Activated naive CD4-positive, alpha-beta T cell treated with anti-CD3 and anti-CD28 coated beads, Interleukin-2, amount 50 U/mL, for 72 hours (primary cell): ENCODE data around the gene PHC1. TPM values are rescaled to one million over a fixed set of nuclear protein-coding genes. Genes with fewer than 3 reads are reported as not detected.

Experiments
- ATAC-seq, 2 donors: fragments of 150-1000 bp; cut with Tn5 transposase; 2 replicates each; pipeline ENCODE4 v1.10.0; 2021; ENCODE audit warnings: mild to moderate bottlenecking in 2 of 2, moderate library complexity in 2 of 2
- DNase-seq, 2 donors: peaks; one replicate each; pipeline ENCODE4 v3.0.0; 2021 to 2022; ENCODE audit warnings: low spot score in 2 of 2
- H3K27ac Mint-ChIP-seq, 2 donors: one replicate each; pipeline ENCODE4 v1.8.0; 2022; ENCODE audit warnings: mild to moderate bottlenecking in 2 of 2, mixed read lengths in 2 of 2
- H3K36me3 Mint-ChIP-seq, 2 donors: one replicate each; pipeline ENCODE4 v1.8.0; 2022; ENCODE audit warnings: mixed read lengths in 2 of 2
- H3K9me3 Mint-ChIP-seq, 2 donors: one replicate each; pipeline ENCODE4 v1.8.0; 2022; ENCODE audit warnings: mixed read lengths in 2 of 2
- total RNA-seq, 2 donors: library from RNA; stranded (reverse); gene quantifications; one replicate each; pipeline ENCODE4 v1.2.3, GENCODE V29; 2022

PHC1 gene
- total RNA-seq, 2 donors from 2014 or later = 18.4 to 35.2 TPM

- peaks cover 0 to 19% of the 10 kb centered on the region in 2 donors for H3K9me3 Mint-ChIP-seq
- H3K36me3 Mint-ChIP-seq = peaks cover 23 to 39% of the 10 kb centered on the region in 2 donors
- no peak overlapping the region for H3K27ac Mint-ChIP-seq
- DNase-seq (no peak), ATAC-seq (no peak)
Measured at GRCh38 chr12:8957561-8957960, 43.3 kb downstream of the PHC1 start.

- H3K36me3 Mint-ChIP-seq = peaks cover 19 to 34% of the 10 kb centered on the region in 2 donors
- H3K9me3 Mint-ChIP-seq = peaks cover 0 to 15% of the 10 kb centered on the region in 2 donors
- ATAC-seq (no peak), DNase-seq (no peak)
- H3K27ac Mint-ChIP-seq = no peak overlapping the region
Measured at GRCh38 chr12:8958066-8958465, 43.8 kb downstream of the PHC1 start.

- peak; percentile 79 to 92 for ATAC-seq
- DNase-seq = no peak
- peak overlapping the region in 1 of 2 donors; percentile 50 for H3K27ac Mint-ChIP-seq
- peaks cover 29 to 39% of the 10 kb centered on the region in 2 donors for H3K36me3 Mint-ChIP-seq
- peaks cover 9 to 20% of the 10 kb centered on the region in 2 donors for H3K9me3 Mint-ChIP-seq
Measured at GRCh38 chr12:8960176-8960575, 45.9 kb downstream of the PHC1 start.

GRCh38 chr12:8968761-8969160, 54.5 kb downstream of the PHC1 start:
- peaks cover 23 to 35% of the 10 kb centered on the region in 2 donors for H3K9me3 Mint-ChIP-seq
- ATAC-seq (no peak), DNase-seq (no peak)
- peaks cover 28 to 32% of the 10 kb centered on the region in 2 donors for H3K36me3 Mint-ChIP-seq
- H3K27ac Mint-ChIP-seq = no peak overlapping the region

- DNase-seq (no peak), ATAC-seq (no peak)
Measured at GRCh38 chr12:8969861-8970411, 55.6 kb downstream of the PHC1 start.

GRCh38 chr12:8970432-8970831, 56.1 kb downstream of the PHC1 start:
- peaks cover 15 to 26% of the 10 kb centered on the region in 2 donors for H3K9me3 Mint-ChIP-seq

More at GRCh38 chr12:8969861-8970411, 55.6 kb downstream of the PHC1 start:
- no peak overlapping the region for H3K27ac Mint-ChIP-seq
- H3K36me3 Mint-ChIP-seq = peaks cover 23 to 33% of the 10 kb centered on the region in 2 donors
- H3K9me3 Mint-ChIP-seq = peaks cover 14 to 26% of the 10 kb centered on the region in 2 donors

GRCh38 chr12:8980137-8980536, 65.8 kb downstream of the PHC1 start:
- no peak for ATAC-seq
- DNase-seq = no peak
- peaks cover 16 to 32% of the 10 kb centered on the region in 2 donors for H3K36me3 Mint-ChIP-seq
- no peak overlapping the region for H3K27ac Mint-ChIP-seq
- peaks cover 16 to 27% of the 10 kb centered on the region in 2 donors for H3K9me3 Mint-ChIP-seq

More at GRCh38 chr12:8970432-8970831, 56.1 kb downstream of the PHC1 start:
- DNase-seq = no peak
- H3K27ac Mint-ChIP-seq = no peak overlapping the region
- H3K36me3 Mint-ChIP-seq = peaks cover 22 to 32% of the 10 kb centered on the region in 2 donors
- no peak for ATAC-seq

GRCh38 chr12:8985213-8985754, 71.0 kb downstream of the PHC1 start:
- ATAC-seq (no peak), DNase-seq (no peak)
- no peak overlapping the region for H3K27ac Mint-ChIP-seq
- H3K36me3 Mint-ChIP-seq = peaks cover 7 to 14% of the 10 kb centered on the region in 2 donors
- H3K9me3 Mint-ChIP-seq = peaks cover 5 to 10% of the 10 kb centered on the region in 2 donors

GRCh38 chr12:8987163-8987562, 72.9 kb downstream of the PHC1 start:
- H3K9me3 Mint-ChIP-seq = peaks cover 3 to 5% of the 10 kb centered on the region in 2 donors
- H3K36me3 Mint-ChIP-seq = peaks cover 0 to 7% of the 10 kb centered on the region in 2 donors
- DNase-seq (no peak), ATAC-seq (peak in 1 of 2 donors; percentile 7)
- peak overlapping the region in 1 of 2 donors; percentile 30 for H3K27ac Mint-ChIP-seq

GRCh38 chr12:8987685-8988084, 73.4 kb downstream of the PHC1 start:
- DNase-seq = no peak
- peak; percentile 44 to 77 for ATAC-seq
- peaks cover 0 to 7% of the 10 kb centered on the region in 2 donors for H3K36me3 Mint-ChIP-seq
- peak overlapping the region in 1 of 2 donors; percentile 30 for H3K27ac Mint-ChIP-seq
- H3K9me3 Mint-ChIP-seq = peaks cover 3 to 5% of the 10 kb centered on the region in 2 donors

- no peak for DNase-seq
- ATAC-seq = peak; percentile 62 to 77
- Mint-ChIP-seq H3K36me3 (peaks cover 0 to 7% of the 10 kb centered on the region in 2 donors), H3K27ac (peak within 1 kb of the TSS in 1 of 2 donors; percentile 30), H3K9me3 (no peaks in the 10 kb centered on the region)
Measured at GRCh38 chr12:8989413-8989812, 75.1 kb downstream of the PHC1 start, which contains the start of gene KLRG1. Gene KLRG1 (plus strand): TSS chr12:8989546. CDS start chr12:8989636, 90 bp downstream.

Other genes with a start within 250 kb of the PHC1 start
- 1 to 10 TPM; 2.2 to 4.5 TPM for gene RIMKLB, start 216.5 kb upstream of the PHC1 start, total RNA-seq
- not detected for gene A2ML1, start 91.9 kb upstream of the PHC1 start, total RNA-seq
- gene M6PR, start 35.1 kb downstream of the PHC1 start, total RNA-seq = 100 to 1,000 TPM; 153 to 204 TPM
- 1 to 10 TPM; 1.6 to 2.7 TPM for gene KLRG1, start 75.0 kb downstream of the PHC1 start, total RNA-seq
- under 1 TPM in 1 of 2 donors, not detected in 1; 0.14 TPM for gene A2M, start 201.4 kb downstream of the PHC1 start, total RNA-seq